ENCODE results near the gene SOX10.
A peak's percentile ranks its signal among the peaks of the same experiment; 100 is the strongest.
"Not testable (repeated sequence)": the region's sequence is repeated elsewhere in the genome, so short reads cannot be mapped to it uniquely, and the experiment has no call there.

The SOX10 gene

DNA sequence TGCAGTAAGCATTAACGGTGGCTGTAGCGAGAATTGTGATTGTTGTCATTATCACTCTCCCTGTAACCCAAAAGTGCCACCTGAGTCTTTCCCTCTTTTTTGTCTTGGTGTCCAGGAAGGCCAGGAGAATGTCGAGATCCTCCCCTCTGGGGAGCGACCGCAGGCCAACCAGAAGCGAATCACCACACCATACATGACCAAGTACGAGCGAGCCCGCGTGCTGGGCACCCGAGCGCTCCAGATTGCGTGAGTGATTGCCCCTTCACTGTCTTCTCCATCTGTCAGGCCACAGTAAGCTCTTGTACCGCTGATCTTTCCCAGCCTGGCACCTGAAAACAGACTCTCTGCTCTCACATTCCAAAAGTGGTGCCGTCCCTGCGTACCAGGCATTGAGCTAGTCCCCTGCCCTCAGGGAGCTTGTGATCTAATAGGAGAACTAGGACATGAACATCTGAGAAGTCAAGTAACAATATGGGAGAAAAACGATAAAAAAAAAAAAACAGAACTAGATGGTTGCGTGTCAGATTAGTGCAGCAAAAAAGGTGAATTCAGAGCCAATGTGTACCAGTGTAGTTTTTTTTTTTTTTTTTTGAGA lies 25.0 kb downstream of the SOX10 start:
- DNase-seq, result no peak

DNA sequence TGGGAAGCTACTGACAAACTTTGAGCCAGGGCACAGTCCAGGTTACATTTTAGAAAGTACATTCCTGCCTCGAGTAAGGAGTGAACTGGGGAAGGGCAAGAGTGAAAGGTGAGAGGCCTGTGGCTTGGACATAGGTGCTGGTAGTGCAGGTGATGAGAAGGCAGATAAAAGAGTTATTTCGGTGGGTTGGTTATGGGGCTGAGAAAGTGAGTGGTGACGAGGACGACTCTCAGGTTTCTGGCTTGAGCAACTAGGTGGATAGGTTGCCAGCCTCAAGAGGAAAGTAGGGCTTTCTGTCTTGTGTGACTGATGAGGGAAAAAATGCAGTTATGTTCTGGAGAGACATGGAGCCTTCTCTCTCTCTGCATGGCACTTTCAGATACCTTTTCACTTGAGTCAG lies 27.1 kb downstream of the SOX10 start:
- DNase-seq, result no peak

DNA sequence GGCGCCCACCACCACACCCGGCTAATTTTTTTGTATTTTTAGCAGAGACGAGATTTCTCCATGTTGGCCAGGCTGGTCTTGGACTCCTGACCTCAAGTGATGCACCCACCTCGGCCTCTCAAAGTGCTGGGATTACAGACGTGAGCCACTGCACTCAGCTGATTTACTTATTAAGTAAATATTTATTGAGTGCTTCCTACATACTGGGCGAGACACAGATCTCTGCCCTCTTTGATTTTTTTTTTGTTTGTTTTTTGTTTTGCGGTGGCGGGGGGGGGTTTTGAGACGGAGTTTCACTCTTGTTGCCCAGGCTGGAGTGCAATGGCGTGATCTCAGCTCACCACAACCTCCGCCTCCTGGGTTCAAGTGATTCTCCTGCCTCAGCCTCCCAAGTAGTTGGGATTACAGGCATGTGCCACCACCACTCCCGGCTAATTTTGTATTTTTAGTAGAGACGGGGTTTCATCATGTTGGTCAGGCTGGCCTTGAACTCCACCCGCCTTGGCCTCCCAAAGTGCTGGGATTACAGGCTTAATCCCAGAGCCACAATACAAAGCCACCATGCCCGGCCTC lies 28.4 kb downstream of the SOX10 start:
- not testable (repeated sequence) for DNase-seq

GRCh38 chr22:37954686-37955085 lies 29.7 kb downstream of the SOX10 start:
- DNase-seq, result no peak

DNA sequence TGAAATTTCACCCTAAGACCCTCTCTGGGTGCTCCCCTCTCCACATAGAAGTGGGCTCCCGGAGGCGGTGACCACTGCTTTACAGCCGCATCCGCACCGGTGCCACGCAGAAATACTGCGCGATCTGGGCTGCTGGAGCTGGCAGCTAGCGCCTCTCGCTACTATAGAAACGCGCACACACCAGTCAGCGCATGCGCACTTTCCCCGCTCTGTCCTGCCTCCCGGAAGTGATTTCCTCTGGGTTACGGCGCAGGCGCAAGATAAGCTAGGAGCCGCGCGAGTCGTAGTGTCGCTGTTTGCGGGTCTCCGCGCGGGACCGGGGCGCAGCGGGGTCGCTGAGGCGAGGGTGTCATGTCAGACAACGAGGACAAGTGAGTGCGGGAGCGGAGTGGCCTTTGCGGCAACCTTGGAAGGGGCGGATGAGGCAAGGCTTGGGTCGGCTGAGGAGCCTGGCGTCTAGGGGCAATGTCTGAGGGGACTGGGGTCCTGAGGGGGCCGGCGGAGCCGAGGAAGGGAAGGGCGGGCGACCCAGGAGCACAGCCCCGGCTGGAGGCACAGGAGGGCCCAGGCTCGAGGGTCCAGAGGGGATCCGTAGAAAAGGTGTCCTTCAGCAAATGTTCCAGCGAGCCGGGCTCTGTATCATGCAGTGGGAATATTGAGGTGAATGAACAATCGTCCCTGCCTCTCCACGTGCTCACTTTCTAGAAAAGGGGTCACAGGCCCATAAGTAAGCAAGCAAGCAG lies 30.7 kb downstream of the SOX10 start, which contains the start of the genes C22orf23 and POLR2F:
Gene C22orf23, minus strand, starts transcription at position 165 of the 743 bp plus-strand sequence. CDS start 452 bp downstream, outside the sequence.
Gene POLR2F, plus strand, starts transcription at position 263 of the 743 bp plus-strand sequence. Its CDS starts 89 bp downstream, at position 352.
- peak; percentile 78 for DNase-seq

DNA sequence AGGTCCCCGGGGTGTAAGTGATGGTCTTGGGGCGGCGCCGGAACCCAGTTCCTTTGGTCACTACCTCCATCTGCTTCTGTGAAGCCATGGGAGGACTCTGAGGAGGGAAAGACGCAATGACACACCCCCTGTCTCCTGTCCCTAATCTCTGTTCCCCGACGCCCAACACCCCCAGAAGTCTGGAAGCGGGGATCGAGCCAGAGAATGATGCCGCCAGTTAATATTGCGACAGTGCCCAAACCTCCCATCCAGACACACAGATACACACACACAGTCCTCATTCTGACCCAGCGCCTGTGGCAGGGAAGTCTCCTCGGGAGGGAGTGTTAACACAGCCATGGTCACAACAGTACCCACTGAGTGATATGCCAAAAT lies 31.3 kb downstream of the SOX10 start:
- no peak for DNase-seq

DNA sequence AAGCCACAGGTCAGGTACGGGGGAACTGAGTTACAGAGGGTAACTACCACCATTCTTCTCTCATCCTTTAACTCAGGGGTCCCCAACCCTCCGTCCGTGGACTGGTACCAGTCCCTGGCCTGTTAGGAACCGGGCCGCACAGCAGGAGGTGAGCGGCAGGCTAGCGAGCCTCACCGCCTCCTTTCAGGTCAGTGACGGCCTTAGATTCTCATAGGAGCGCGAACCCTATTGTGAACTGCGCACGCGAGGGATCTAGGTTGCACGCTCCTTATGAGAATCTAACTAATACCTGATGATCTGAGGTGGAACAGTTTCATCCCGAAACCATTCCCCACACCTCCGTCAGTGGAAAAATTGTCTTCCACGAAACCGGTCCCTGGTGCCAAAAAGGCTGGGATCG lies 31.7 kb downstream of the SOX10 start:
- not testable (repeated sequence) for DNase-seq

DNA sequence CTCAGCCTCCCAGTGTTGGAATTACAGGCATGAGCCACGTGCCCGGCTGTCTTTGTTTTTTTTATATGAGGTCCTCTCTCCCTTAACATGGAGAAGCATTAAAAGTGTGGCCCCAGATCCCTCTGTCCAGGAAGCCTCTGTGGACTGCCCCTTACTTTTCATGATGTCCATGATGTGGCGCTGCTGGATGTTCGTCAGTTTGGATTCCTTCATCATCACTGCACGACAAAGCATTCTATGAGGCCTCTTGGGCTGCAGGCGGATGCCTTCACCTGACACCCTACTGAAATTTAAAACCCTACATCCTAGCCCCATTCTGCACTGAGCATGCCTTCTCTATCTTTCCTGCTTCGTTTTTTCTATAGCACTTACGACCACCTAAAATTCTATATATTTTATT lies 33.0 kb downstream of the SOX10 start:
- DNase-seq, result no peak

GRCh38 chr22:37947142-37947795 lies 37.1 kb downstream of the SOX10 start:
- DNase-seq, result not testable (repeated sequence)

DNA sequence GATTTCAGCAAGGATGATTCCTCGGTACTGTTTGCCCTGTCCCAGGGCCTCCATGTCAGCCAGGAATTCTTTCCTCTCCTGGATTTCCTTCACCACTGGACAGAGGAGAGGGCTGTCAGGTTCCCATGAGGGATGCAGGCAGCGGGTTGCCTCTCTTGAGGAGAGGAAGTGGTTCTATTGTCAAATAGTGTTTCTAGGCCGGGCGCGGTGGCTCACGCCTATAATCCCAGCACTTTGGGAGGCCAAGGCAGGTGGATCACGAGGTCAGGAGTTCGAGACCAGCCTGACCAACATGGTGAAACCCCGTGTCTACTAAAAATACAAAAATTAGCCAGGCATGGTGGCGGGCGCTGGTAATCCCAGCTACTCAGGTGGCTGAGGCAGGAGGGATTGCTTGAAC lies 39.9 kb downstream of the SOX10 start:
- DNase-seq, result not testable (repeated sequence)

DNA sequence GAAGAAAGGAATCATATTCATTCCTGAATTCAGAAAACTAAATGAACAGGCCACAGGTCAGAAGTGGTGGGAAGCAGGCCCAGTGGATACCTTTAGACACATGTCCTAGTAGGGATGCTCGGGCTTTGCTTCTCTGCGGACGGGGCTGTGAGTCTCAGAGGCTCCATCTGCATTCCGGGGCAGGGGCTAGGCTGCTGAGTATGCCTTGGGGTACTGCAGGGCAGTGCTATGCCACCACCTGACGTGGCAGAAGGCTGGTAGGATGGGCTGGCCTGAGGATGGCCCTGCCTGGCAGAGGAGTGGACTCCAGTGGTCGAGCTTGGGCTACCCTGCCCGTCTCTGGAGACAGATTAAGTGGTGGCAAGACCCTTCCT lies 40.5 kb downstream of the SOX10 start:
- no peak for DNase-seq

GRCh38 chr22:37943136-37943824 lies 41.1 kb downstream of the SOX10 start:
- DNase-seq, result no peak

GRCh38 chr22:37942133-37942532 lies 42.2 kb downstream of the SOX10 start:
- DNase-seq, result no peak

DNA sequence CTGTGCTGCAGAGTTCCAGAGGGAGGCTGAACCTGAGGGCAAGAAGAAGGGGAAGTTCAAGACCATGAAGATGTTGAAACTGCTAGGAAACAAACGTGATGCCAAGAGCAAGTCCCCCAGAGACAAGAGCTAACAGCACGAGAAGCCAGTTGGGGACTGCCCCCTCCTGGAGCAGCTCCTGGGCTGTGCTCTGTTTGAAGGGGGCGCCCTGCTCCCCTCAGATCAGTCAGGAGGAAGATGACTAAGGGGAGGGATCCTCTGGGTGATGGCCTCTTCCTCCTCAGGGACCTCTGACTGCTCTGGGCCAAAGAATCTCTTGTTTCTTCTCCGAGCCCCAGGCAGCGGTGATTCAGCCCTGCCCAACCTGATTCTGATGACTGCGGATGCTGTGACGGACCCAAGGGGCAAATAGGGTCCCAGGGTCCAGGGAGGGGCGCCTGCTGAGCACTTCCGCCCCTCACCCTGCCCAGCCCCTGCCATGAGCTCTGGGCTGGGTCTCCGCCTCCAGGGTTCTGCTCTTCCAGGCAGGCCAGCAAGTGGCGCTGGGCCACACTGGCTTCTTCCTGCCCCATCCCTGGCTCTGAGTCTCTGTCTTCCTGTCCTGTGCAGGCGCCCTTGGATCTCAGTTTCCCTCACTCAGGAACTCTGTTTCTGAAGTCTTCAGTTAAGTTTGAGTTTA lies 43.5 kb downstream of the SOX10 start:
- no peak for DNase-seq

GRCh38 chr22:37933711-37934376 lies 50.5 kb downstream of the SOX10 start:
- DNase-seq, result peak; percentile 48

DNA sequence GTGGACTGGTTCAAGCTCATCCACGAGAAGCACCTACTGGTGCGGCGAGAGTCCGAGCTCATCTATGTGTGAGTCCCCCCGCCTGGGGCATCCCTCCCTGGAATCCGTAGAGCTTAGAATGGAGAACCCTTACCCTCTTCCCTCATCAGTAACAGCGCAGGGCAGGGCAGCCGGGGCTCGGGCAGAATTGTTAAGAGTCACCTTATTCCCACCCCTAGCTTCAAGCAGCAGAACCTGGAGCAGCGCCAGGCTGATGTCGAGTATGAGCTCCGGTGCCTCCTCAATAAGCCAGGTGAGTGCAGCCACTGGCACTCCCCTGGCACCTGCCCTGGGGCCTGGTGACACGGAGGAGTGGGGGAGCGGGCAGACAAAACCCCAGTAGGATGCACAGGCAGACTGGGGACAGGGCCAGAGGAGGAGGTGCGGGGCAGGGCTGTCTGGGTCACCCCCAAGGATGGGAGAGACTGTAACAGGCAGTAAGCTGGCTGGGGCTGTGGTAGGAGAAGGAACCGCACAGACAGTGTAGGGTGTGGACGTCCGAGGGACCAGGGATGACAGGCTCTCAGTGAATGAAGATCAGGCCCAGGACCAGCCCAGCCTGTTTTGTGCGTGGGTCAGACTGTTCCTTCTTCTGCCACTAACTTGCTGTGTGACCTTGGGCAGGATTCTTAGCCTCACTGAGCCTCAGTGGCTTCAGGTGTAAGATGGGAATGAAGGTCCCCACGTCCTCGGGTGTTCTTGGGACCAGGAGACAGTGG lies 51.4 kb downstream of the SOX10 start:
- DNase-seq, result no peak

DNA sequence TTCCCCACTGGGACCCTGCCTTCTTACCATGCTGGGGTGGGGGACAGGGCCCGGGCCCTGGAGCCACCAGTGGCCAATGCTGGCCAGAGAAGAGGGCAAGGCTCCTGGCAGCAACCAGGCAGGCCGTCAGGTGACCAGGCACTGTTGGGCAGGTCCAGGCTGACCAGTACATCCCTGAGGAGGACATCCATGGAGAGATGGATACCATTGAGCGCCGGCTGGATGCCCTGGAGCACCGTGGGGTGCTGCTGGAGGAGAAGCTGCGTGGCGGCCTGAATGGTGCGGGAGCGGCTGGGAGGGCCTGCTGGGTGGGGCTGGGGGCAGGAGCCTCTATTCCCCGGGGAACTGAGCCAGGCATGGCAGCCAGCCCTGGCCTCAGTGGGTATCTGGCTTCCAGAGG lies 52.0 kb downstream of the SOX10 start:
- no peak for DNase-seq

DNA sequence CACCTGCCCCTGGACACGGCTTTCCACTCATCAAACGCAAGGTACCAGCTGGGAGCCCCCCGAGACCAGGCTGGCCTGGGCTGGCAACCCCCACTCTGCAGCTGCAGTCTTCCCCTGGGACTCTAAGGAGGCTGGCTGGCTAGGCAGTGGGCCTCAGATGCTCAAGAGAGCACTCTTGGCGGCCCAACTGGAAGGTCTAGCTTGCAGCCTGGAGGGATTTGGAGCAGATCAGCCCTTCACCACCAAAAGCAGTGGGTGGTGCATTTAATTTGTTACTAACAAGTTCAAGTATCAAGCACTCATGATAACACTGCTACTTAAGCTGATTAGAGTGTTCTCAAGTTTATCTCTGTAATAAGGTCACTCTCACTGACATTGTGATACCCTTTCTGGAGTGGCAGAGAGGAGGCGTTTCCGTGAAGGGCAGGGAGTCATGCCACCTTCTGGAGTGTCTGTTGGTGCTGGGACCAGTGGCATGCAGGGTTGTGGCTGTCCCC lies 52.4 kb downstream of the SOX10 start:
- no peak for DNase-seq

DNA sequence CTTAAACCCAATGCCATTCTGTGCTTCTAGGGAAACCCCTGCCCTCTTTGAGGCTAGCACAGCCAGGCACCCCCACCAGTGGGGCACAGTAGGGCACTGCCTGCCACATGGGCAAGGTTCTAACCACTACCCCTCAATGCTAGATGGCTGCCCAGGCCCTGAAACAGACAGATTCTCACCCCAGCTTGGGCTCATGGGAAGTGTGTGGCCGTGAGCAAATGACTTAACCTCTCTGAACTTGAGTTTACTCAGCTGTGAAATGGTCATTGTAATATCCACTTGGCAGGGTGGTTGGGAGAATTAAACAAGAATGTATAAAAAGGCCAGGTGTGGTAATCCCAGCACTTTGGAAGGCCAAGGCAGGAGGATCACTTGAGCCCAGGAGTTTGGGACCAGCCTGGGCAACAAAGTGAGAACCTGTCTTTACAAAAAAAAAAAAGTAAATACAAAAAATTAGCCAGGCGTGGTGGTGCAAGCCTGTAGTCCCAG lies 53.4 kb downstream of the SOX10 start:
- no peak for DNase-seq

GRCh38 chr22:37930270-37930951 lies 53.9 kb downstream of the SOX10 start:
- DNase-seq, result no peak

Measured in DMS 273 treated with DMSO at 0.1 percent for 48 hours (cell line).